Neural crest cell (in vitro differentiated cells): ENCODE measurements around the gene KIR3DL1. TPM values are rescaled to one million over a fixed set of nuclear protein-coding genes. Genes with fewer than 3 reads are reported as not detected.
"Not testable (repeated sequence)": the region's sequence is repeated elsewhere in the genome, so short reads cannot be mapped to it uniquely, and the experiment has no call there.

Experiments
- DNase-seq: peaks from one replicate; pipeline ENCODE4 v3.0.0; 2021; ENCODE audit warnings: low read depth, mixed read lengths, low spot score
- H3K27ac Mint-ChIP-seq: one replicate; pipeline ENCODE4 v1.8.0; 2021; ENCODE audit warnings: mild to moderate bottlenecking, mixed read lengths; ENCODE audit not compliant: unreplicated experiment
- H3K27me3 Mint-ChIP-seq: 2 replicates; pipeline ENCODE4 v1.8.0; 2021; ENCODE audit warnings: low read depth, mild to moderate bottlenecking, mixed read lengths
- H3K36me3 Mint-ChIP-seq: 2 replicates; pipeline ENCODE4 v1.8.0; 2021; ENCODE audit warnings: low read depth, mild to moderate bottlenecking, mixed read lengths
- H3K4me1 Mint-ChIP-seq: 2 replicates; pipeline ENCODE4 v1.8.0; 2021; ENCODE audit warnings: mixed read lengths
- H3K4me3 Mint-ChIP-seq: one replicate; pipeline ENCODE4 v1.8.0; 2021; ENCODE audit warnings: mild to moderate bottlenecking, mixed read lengths
- H3K9me3 Mint-ChIP-seq: 2 replicates; pipeline ENCODE4 v1.8.0; 2021; ENCODE audit warnings: mixed read lengths
- CTCF ChIP-seq: fragments of 200-600 bp; sonication (generic); conservative IDR thresholded peaks from 2 replicates; pipeline ENCODE4 v1.5.0; 2021; ENCODE audit warnings: antibody characterized with exemption, mild to moderate bottlenecking
- total RNA-seq: library from RNA; stranded (reverse); gene quantifications from 2 replicates; pipeline ENCODE4 v1.2.1, GENCODE V29; 2021

Gene KIR3DL1
- total RNA-seq, 1 donor from 2014 or later = not detected

- H3K4me1 Mint-ChIP-seq = no peaks in the 10 kb centered on the region
Observed at GRCh38 chr19:54804571-54804970, 11.7 kb upstream of the KIR3DL1 start.

GRCh38 chr19:54805665-54806515, 10.4 kb upstream of the KIR3DL1 start:
- Mint-ChIP-seq H3K4me3 (no peak overlapping the region), H3K27ac (no peak overlapping the region), H3K27me3 (no peaks in the 10 kb centered on the region), H3K4me1 (no peaks in the 10 kb centered on the region), H3K9me3 (peaks cover 22% of the 10 kb centered on the region), H3K36me3 (peaks cover 9% of the 10 kb centered on the region)
- no peak for TF ChIP-seq CTCF
- DNase-seq = no peak

More at GRCh38 chr19:54804571-54804970, 11.7 kb upstream of the KIR3DL1 start:
- Mint-ChIP-seq H3K27me3 (no peaks in the 10 kb centered on the region), H3K9me3 (peaks cover 23% of the 10 kb centered on the region), H3K27ac (no peak overlapping the region), H3K4me3 (no peak overlapping the region), H3K36me3 (peaks cover 5% of the 10 kb centered on the region)
- no peak for TF ChIP-seq CTCF
- no peak for DNase-seq

GRCh38 chr19:54806516-54806838, 9.8 kb upstream of the KIR3DL1 start:
- H3K9me3 Mint-ChIP-seq = peaks cover 22% of the 10 kb centered on the region
- DNase-seq = no peak
- no peak overlapping the region for H3K4me3 Mint-ChIP-seq

GRCh38 chr19:54814571-54814970, 1.7 kb upstream of the KIR3DL1 start:
- not testable (repeated sequence) for H3K4me3 Mint-ChIP-seq, H3K27me3 Mint-ChIP-seq, H3K27ac Mint-ChIP-seq, DNase-seq, H3K4me1 Mint-ChIP-seq
- Mint-ChIP-seq H3K36me3 (peaks cover 15% of the 10 kb centered on the region), H3K9me3 (peaks cover 23% of the 10 kb centered on the region)

More at GRCh38 chr19:54806516-54806838, 9.8 kb upstream of the KIR3DL1 start:
- Mint-ChIP-seq H3K27me3 (no peaks in the 10 kb centered on the region), H3K36me3 (peaks cover 11% of the 10 kb centered on the region), H3K27ac (no peak overlapping the region), H3K4me1 (no peaks in the 10 kb centered on the region)
- no peak for TF ChIP-seq CTCF

- no peak overlapping the region for H3K4me3 Mint-ChIP-seq
- no peaks in the 10 kb centered on the region for H3K27me3 Mint-ChIP-seq
- no peak for DNase-seq
- peaks cover 28% of the 10 kb centered on the region for H3K9me3 Mint-ChIP-seq
- peaks cover 13% of the 10 kb centered on the region for H3K36me3 Mint-ChIP-seq
- no peaks in the 10 kb centered on the region for H3K4me1 Mint-ChIP-seq
- no peak overlapping the region for H3K27ac Mint-ChIP-seq
- TF ChIP-seq CTCF = no peak
Observed at GRCh38 chr19:54817670-54818536, 1.6 kb downstream of the KIR3DL1 start.

GRCh38 chr19:54824416-54824815, 8.1 kb downstream of the KIR3DL1 start:
- not testable (repeated sequence) for H3K4me3 Mint-ChIP-seq, H3K4me1 Mint-ChIP-seq, H3K27me3 Mint-ChIP-seq, H3K36me3 Mint-ChIP-seq, H3K27ac Mint-ChIP-seq, DNase-seq
- peaks cover 13% of the 10 kb centered on the region for H3K9me3 Mint-ChIP-seq

- H3K4me1 Mint-ChIP-seq, H3K4me3 Mint-ChIP-seq, H3K27me3 Mint-ChIP-seq, DNase-seq, H3K36me3 Mint-ChIP-seq, H3K27ac Mint-ChIP-seq: not testable (repeated sequence)
- H3K9me3 Mint-ChIP-seq = peaks cover 13% of the 10 kb centered on the region
Observed at GRCh38 chr19:54825326-54825725, 9.1 kb downstream of the KIR3DL1 start.

GRCh38 chr19:54828064-54828463, 11.8 kb downstream of the KIR3DL1 start:
- not testable (repeated sequence) for H3K27me3 Mint-ChIP-seq, H3K9me3 Mint-ChIP-seq

GRCh38 chr19:54832496-54832895, 16.2 kb downstream of the KIR3DL1 start, which contains the start of gene KIR2DS4:
Gene KIR2DS4 (plus strand): TSS chr19:54832676.
- H3K4me1 Mint-ChIP-seq, DNase-seq, H3K36me3 Mint-ChIP-seq, H3K27ac Mint-ChIP-seq, H3K9me3 Mint-ChIP-seq, H3K27me3 Mint-ChIP-seq, H3K4me3 Mint-ChIP-seq: not testable (repeated sequence)

More at GRCh38 chr19:54828064-54828463, 11.8 kb downstream of the KIR3DL1 start:
- not testable (repeated sequence) for H3K27ac Mint-ChIP-seq, H3K4me1 Mint-ChIP-seq, H3K4me3 Mint-ChIP-seq, H3K36me3 Mint-ChIP-seq, DNase-seq
